GM21825 (cell line): ENCODE results near the gene CCDC60.

Experiments used
- ATAC-seq: cut with Tn5 transposase; IDR thresholded peaks from one replicate; pipeline ENCODE4 v1.9.1; 2021; ENCODE audit warnings: mild to moderate bottlenecking, moderate library complexity; ENCODE audit not compliant: unreplicated experiment

CCDC60 gene

DNA sequence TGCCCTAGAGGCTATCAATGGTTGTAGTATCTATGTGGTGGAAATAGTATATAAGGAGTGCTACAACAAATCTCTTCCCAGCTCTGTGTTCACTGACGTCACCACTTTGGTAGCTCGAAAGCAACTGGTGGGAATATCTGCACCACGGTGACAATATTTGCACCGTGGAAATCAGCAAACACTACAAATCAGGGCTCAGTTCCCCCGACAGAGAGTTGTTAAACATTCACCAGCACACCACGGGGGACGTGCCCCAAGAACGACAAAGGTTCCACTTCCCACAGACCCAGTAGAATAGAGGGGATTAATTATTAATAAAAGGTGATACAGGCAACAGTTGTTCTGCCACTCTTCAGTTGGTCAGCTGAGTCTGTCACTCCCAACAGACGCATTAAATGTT is 98.4 kb downstream of the CCDC60 start:
- no peak for ATAC-seq

DNA sequence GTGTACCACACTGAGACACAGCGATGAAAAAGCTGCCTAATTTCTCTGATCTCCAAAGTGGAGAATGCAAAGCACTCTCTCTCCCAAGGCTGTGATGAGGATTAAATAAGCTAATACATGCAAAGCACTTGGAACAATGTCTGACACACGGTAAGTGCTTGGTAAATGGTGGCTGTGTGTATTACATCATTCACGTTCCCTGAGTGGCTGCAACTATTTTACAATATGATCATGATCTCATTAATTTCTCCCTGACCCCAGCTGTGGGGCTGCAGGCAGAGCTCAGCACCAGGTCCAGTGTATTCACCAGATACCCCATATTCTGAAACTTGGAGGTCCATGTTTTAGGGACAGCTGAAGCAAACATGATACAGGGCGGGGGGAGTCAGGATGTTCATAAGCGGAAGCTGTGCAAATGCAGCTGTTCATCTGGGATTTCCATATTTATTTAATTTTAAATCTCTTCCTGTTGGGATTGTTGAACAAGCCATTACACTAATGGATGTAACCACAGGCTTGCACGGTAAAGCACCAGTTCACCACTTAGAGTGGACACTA is 106.4 kb downstream of the CCDC60 start:
- no peak for ATAC-seq

DNA sequence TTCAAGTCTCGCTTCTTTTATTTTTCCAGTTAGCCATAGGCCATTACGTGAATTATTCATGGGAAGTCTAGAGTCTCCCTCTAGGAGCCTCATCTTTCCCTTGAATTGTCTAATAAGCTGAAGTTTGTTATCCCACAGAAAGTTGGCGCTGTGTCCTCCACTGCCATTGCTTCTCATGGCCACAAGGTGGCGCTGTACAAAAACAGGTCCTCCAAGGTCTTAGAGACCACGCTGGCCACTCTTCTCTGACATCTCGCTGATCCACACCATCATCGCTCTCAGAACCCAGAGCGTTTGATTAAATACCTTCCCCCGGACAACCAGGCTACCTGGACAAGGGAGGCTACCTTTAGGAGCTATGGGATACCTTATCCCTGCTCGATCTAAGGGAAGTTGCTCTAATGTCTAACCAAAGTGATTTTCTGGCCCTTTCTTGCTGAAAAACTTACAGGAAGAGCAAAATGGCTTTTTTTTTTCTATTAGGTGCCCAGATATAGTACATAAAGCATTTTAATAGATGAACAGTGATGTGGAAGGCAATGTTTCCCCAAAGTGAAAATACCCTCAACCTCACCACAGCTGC is 110.0 kb downstream of the CCDC60 start:
- no peak for ATAC-seq

DNA sequence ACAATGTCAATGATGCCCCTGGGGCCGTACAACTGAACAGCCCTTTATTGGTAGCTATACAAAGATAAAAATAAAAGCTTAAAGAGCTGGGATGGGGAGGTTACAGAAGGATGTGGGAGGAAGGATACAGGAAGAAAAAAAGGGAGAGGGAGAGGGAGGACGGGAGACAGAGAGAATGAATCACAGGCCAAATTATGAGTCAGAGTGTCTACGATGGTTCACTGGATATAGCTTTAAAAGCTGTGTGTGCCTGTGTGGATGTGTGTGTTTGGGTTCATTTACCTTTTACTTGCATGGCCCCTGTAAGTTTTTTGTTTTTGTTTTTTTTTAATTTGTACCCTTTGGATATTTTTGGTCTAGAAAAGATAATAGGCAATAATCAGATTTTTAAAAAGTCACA is 111.9 kb downstream of the CCDC60 start:
- no peak for ATAC-seq

DNA sequence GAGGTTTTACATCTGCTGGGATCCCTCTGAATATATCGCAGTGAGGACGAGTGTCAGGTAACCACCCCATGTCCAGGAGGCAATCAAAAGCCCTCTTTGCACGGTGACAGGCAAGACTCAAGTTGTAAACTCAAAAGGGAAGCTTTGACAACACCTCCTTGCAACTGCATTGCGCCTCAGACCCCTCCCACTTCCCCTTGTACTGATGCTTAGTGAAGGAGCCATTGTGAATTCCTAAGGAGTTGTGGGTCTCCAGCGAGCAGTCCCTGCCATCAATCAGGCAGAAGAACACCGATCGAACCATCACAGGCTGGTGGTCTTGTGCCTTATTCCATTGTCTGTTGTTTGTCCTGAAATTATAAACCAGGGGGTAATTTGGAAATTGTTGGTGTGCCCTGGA is 112.6 kb downstream of the CCDC60 start:
- no peak for ATAC-seq

DNA sequence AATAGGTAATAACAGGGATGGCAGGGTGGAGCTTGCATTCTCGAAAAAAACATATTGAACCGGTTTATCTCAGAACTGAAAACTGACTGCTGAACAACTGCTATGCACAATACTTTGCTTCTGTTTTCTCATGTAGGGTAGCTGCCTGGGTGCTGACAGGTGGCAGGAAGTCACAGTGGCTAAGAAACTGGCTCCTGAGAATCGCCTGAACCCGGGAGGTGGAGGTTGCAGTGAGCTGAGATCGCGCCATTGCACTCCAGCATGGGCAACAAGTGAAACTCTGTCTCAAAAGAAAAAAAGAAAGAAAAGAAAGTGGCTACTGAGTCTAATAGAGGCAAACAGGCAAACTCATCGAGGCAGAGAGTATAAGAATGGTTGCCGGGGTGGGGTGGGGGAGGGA is 113.1 kb downstream of the CCDC60 start:
- no peak for ATAC-seq

DNA sequence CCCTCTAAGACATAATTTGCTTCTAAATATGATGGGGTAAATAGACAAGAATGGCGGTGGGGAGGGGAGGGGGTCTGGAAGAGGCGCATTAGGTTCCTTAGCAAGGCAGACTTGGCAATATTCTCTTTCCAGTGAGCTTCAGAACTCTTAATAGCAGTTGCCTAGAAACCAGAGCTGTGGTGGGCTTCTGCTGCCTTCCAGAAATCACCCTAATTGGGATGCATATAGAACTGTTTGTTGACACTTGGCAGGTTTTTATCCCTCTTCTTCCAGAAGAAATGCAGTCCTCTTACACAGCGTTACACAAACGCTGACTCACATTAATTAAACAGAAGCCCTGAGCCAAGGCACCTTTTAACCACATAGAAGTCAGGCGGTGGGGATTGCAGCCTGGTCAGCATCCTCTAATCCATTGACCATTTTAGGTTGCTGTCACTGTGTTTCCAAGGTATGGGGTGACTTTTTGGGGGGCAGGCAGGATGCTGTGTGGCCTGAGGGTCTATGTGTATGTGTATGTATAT is 114.1 kb downstream of the CCDC60 start:
- no peak for ATAC-seq

DNA sequence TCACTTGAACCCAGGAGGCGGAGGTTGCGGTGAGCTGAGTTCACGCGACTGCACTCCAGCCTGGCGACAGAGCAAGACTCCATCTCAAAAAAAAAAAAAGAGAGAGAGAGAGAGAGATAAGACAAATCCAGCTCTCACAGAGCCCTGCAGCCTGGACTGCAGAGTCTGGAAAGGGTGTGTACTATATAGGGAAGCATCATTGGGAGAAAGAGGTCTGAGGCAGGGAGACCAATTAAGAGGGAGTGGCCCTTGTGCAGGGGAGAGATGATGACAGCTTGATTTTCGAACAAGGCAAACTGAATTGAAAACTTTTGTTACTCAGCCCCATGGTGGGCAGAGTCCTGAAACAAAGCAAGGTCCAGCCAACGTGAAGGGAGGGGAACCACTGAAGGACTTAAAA is 116.2 kb downstream of the CCDC60 start:
- no peak for ATAC-seq

DNA sequence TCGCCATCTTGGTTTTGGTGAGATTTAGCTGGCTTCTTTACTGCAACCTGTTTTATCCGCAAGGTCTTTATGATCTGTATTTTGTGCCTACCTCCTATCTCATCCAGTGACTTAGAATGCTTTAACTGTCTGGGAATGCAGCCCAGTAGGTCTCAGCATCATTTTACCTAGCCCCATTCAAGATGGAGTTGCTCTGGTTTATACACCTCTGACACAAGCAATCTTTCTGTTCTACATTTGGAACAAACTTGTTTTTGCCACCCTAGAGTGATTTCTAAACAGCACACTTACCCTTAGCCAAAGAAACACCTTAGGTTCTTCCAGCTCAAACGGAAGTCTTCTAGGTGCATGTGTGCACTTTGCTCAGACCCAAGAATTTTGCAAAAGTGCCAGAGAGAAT is 122.3 kb downstream of the CCDC60 start:
- no peak for ATAC-seq

DNA sequence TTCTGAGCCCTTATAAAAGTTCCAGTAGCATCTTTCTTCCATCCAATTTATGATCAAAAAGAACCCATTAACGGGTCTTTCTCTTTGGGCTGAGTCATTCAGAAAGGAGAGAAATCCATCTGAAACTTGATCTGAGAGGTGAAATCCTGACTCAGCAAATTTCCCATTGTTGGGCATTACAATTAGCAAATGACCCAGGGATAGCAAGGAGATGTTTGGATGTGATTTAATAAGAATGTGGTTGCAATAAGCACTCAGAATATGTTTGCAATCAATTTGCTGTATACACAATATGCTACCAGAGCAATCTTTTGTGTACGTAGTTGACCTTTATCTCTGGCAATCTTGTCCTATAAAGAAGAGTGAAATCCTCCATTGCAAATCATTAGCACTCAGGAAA is 122.7 kb downstream of the CCDC60 start:
- ATAC-seq = no peak

DNA sequence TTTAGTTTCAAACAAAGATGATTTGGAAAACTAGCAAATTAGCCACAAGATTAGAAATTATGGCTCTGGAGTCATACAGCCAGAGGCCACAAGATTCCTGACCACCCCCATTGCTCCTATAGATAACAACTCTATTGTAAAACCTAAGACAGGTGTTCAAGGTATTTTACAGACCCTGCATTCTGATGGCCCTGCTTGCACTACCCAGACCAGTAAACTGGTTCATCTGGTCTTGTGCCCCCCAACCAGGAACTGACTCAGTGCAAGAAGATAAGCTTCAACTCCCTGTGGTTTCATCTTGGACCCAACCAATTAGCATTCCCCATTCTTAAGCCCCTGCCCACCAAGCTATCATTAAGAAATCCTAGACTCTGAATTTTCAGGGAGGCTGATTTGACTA is 125.0 kb downstream of the CCDC60 start:
- no peak for ATAC-seq

DNA sequence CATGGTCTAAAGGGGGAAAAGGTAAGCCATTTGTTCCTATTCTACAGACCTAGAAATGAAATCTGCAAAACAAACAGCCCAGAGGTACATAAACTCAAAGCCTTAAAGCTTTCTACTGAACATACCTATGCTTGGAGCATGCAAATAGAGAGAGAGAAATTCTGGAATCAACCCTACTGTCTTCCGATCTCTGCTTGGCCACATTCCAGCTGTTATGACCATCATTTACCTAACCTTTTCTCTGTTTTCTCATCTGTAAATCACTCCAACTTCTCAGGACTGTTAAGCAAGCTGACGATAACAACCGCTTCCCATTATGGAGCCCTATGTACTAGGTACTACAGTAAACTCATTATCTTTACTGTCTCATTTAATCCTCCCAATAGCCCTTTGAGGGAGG is 126.3 kb downstream of the CCDC60 start:
- ATAC-seq = no peak

DNA sequence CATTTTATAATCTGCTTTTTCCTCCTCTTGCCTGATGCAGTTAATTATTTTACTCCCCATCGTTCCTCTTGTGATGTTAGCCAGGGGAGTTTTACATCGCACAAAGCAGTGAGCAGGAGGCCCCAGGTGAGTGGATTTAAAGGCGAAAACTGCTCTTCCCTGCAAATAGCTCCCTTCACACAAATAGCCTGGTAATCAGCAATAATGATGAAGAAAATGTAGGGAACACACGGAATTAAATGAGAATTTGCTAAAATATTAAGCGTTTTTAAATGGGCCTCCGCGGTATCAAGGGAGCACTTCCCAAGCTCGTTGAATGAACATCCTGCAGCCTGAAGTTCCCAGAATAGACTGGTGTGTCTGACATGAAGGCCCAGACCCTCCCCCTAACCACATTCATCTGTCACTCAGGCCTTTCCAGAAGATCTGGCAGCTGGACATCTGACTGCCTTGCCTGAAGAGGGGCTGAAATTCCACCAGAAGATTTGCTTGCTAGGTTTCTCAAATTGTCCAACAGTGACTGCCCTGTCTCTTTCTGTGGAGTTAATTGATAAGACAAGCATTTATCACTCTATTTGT is 127.2 kb downstream of the CCDC60 start:
- no peak for ATAC-seq

DNA sequence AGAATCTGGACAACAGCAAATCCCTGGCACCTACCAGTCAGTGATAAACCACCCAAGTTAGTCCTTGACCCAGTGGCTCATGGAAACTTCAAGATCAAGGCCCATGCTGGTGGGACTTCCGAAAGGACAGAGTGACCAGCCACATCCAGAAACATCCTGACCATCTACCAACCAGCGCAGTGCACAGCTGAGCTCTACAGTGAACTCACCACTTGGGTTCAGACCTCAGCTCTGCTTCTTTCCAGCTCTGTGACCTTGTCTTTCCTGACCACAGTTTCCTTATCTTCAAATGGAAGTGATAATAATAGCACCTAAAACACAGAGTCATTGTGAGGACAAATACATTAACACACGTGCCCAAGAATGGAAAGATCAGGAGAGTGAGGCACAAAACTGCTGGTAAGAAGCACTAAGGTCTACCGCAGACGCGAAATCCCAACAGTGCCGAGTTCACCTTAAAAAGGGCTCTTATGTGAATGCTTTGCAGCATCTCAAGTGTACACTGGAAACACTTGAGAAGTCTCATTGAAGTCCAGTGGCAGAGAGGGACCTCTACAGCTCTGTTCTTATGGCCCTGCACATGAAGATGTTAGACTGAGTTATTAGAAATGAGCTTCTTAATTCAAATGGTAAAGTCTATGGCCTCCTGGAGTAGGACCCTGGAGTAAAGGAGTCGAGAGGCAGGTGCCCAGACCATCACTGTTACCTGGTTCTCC is 128.8 kb downstream of the CCDC60 start:
- ATAC-seq = no peak

DNA sequence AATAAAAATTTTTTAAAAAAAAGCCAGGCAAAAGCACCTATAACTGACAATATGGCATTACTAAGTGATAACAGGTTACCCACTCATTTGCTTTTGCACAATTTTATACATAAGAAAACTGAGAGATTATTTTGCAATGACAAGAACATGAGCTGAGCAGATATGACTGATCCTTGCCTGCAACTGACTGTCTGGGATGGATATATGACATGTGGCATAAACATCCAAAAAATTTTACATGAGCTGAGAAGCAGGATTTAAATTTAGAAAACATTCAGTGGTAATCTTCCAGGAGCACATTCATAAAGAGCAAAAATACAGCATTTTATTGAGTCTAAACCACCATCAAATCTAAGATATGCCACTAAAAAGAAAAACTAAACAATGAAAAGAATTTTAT is 133.8 kb downstream of the CCDC60 start:
- ATAC-seq = no peak

DNA sequence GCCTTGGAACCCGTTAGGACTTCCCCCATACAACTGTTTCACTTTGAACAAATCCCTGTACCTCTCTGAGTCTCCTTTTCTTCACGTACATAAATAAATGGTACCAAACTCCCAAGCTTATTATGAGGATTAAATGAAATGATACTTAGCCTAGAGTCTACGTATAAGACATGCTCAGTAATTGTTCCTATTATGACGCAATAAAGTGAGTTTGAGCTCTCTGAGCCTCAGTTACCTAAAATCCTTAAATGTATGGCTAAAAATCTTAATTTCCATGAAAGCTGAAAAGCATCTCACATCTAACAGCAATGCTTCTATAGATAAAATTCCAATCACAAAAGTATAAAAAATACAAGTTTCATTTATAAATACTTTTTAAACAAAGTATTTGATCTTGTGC is 141.1 kb downstream of the CCDC60 start:
- ATAC-seq = no peak

DNA sequence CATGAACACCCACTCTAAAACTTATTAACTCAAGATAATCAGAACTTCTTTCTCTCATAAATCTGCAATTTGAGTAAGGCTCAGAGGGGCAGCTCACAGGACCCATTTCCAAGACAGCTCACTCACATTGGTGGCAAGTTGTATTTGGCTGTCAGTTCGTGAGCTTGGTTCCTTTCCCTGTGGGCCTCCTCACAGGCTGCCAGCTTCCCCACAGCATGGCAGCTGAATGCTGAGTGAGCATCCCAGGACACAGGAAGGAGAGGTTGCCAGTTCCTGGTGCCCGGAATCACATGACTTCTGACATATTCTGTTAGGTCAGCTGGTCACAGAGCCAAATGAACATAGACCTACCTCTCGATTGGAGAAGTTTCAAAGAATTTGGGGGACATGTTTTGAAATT is 142.4 kb downstream of the CCDC60 start:
- no peak for ATAC-seq

DNA sequence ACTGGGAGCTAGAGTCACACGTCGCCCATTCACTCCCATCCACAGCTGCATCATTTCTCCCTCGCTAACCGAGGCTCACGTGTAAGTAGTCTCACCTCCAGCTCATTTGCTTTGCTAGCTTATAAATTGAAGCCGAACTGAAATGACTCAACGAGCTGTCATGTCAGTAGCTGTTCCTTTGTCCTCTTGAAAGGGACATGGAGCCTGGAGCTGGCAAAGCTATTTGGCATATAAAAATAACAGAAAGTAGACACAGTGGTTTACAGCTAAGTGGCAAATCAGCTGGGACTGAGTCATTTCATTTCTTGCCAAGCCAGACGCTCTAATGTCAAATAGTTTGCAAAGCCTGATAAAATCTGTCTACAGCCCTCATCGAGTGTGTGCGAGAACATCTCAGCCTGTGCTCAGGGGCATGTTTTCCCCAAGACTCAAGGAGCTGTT is 144.6 kb downstream of the CCDC60 start:
- ATAC-seq = no peak

DNA sequence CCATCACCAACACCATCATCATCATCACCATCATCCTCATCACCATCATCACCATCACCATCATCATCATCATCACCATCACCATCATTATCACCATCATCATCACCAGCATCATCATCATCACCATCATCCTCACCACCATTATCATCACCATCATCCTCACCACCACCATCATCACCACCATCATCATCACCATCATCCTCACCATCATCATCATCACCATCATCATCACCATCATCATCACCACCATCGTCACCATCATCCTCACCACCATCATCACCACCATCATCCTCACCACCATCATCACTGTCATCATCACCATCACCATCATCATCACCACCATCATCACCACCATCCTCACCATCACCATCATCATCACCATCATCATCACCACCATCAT is 146.0 kb downstream of the CCDC60 start:
- ATAC-seq = no peak

DNA sequence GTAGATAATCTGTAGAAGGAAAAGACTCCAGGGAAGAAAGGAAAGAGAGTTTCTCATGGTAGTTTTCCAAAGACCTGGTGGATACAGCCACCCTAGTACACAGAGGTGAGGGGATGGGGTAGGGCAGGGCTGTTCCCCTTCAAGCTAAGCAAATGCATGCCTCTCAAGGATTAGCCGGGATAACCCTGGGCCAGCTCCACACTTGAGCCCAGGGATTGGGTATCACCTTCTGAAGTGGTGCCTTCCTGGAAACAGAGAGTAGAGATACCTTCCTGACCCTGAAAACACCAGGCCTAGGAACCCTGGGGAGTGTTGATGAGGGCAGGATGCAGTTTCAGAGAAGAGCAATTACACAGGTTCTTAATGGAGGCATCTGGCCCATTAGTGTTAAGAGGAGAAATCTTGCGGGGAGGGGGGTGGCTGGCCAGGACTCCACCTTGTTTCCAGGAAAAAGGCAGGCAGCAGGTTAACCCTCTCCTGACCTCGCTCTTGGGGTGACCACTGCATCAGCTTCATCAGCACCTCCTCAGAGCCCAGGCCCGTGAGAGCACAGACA is 152.1 kb downstream of the CCDC60 start:
- no peak for ATAC-seq

DNA sequence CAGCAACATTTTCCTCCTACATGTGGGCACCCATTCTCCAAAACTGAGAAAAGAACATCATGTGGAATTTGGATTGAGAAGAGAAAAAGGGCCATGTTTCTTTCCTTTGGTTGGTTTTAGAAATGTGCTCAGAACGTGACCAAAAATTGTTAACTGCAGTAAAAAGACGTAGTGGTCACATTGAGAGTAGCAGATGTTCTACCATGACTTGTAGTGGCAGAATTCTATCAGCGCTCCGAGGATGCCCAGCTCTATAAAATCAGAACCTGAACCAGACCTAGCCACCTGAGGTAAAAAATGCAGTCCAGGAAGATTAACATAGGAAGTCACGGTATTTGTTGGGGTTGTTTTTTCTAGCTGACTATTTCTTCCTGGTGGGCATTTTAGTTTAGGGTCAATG is 157.3 kb downstream of the CCDC60 start:
- no peak for ATAC-seq

DNA sequence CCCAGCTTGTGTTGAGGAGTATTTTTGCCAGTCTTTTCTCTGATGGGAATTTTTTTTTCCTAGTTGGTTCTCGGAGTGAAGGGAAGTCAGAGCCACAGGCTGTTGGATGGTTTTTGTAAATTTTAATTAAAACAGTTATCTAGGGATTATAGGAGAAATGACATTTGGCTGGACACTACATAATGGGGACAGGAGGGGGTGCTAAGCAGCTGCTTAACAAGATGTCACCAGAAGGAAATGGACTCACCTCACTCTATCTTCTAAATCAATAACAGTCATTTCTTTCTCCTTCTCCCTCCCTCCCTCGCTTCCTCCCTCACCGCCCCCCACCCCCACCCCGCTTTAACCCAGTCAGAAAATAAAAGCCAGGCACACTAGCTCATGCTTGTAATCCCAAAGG is 165.7 kb downstream of the CCDC60 start:
- ATAC-seq = no peak
